Measurements from ENCODE around the gene CUBN.

Gene CUBN

GRCh38 chr10:16803464-16803863 lies 326.1 kb downstream of the CUBN start:
- no peak for TF ChIP-seq CTCF (IDR thresholded peaks at IDR 0.05; ENCODE audit: low read depth, low read length)
- H3K4me3 ChIP-seq (ENCODE audit: low read depth, low read length) = no peak overlapping the region

GRCh38 chr10:16799621-16800020 lies 330.0 kb downstream of the CUBN start:
- no peak overlapping the region for H3K4me3 ChIP-seq (ENCODE audit: low read depth, low read length)
- no peak for TF ChIP-seq CTCF (IDR thresholded peaks at IDR 0.05; ENCODE audit: low read depth, low read length)

GRCh38 chr10:16798571-16798970 lies 331.0 kb downstream of the CUBN start:
- no peak overlapping the region for H3K4me3 ChIP-seq (ENCODE audit: low read depth, low read length)
- TF ChIP-seq CTCF (IDR thresholded peaks at IDR 0.05; ENCODE audit: low read depth, low read length) = no peak

GRCh38 chr10:16795410-16796073 lies 334.1 kb downstream of the CUBN start:
- TF ChIP-seq CTCF (IDR thresholded peaks at IDR 0.05; ENCODE audit: low read depth, low read length) = no peak
- no peak overlapping the region for H3K4me3 ChIP-seq (ENCODE audit: low read depth, low read length)

GRCh38 chr10:16794005-16794404 lies 335.6 kb downstream of the CUBN start:
- H3K4me3 ChIP-seq (ENCODE audit: low read depth, low read length) = no peak overlapping the region
- no peak for TF ChIP-seq CTCF (IDR thresholded peaks at IDR 0.05; ENCODE audit: low read depth, low read length)

GRCh38 chr10:16792675-16793074 lies 336.9 kb downstream of the CUBN start:
- TF ChIP-seq CTCF (IDR thresholded peaks at IDR 0.05; ENCODE audit: low read depth, low read length) = no peak

GRCh38 chr10:16789765-16790164 lies 339.8 kb downstream of the CUBN start:
- TF ChIP-seq CTCF (IDR thresholded peaks at IDR 0.05; ENCODE audit: low read depth, low read length) = no peak
- H3K4me3 ChIP-seq (ENCODE audit: low read depth, low read length) = no peak overlapping the region

More at GRCh38 chr10:16792675-16793074, 336.9 kb downstream of the CUBN start:
- no peak overlapping the region for H3K4me3 ChIP-seq (ENCODE audit: low read depth, low read length)
